NT2/D1 (cell line): ENCODE measurements around the gene KLRF1.

ENCODE experiments used
- DNase-seq: peaks from one replicate; pipeline ENCODE4 v3.0.0-alpha.2; 2011; ENCODE audit warnings: low read depth, low spot score
- H3K27me3 ChIP-seq: 2 replicates; pipeline ENCODE4 v1.6.0; 2011; ENCODE audit warnings: mild to moderate bottlenecking; ENCODE audit not compliant: insufficient read length, insufficient read depth
- H3K36me3 ChIP-seq: 2 replicates; pipeline ENCODE4 v1.6.1; 2011; ENCODE audit warnings: mild to moderate bottlenecking, low read length, mixed read lengths; ENCODE audit not compliant: insufficient read depth, insufficient read length
- H3K4me1 ChIP-seq: 2 replicates; pipeline ENCODE4 v1.5.1; 2011; ENCODE audit not compliant: insufficient read depth, insufficient read length
- H3K4me3 ChIP-seq: 2 replicates; pipeline ENCODE4 v1.5.1; 2011; ENCODE audit warnings: low read depth; ENCODE audit not compliant: insufficient read length
- H3K9ac ChIP-seq: 2 replicates; pipeline ENCODE4 v1.6.0; 2011; ENCODE audit warnings: low read depth; ENCODE audit not compliant: insufficient read length
- H3K9me3 ChIP-seq: 2 replicates; pipeline ENCODE4 v1.5.1; 2011; ENCODE audit warnings: mild to moderate bottlenecking, low read length; ENCODE audit not compliant: insufficient read depth
- SUZ12 ChIP-seq: IDR thresholded peaks from 2 replicates; pipeline ENCODE4 v1.6.1; 2011; ENCODE audit not compliant: insufficient read length, insufficient read depth; ENCODE audit errors: extremely low read depth
- YY1 ChIP-seq: IDR thresholded peaks from 2 replicates; pipeline ENCODE4 v1.6.1; 2011; ENCODE audit not compliant: insufficient read length, insufficient read depth
- ZNF274 ChIP-seq: IDR thresholded peaks from 2 replicates; pipeline ENCODE4 v1.6.1; 2011; ENCODE audit warnings: mild to moderate bottlenecking, low read depth, low read length

Gene KLRF1

GRCh38 chr12:9796346-9796745 is 30.9 kb upstream of the KLRF1 start:
- TF ChIP-seq YY1 = no peak
- no peak for TF ChIP-seq ZNF274
- TF ChIP-seq SUZ12 = no peak
- no peak overlapping the region for H3K4me3 ChIP-seq
- DNase-seq = no peak
- no peak overlapping the region for H3K9ac ChIP-seq
- no peaks in the 10 kb centered on the region for H3K9me3 ChIP-seq
- H3K4me1 ChIP-seq = no peaks in the 10 kb centered on the region
- no peaks in the 10 kb centered on the region for H3K36me3 ChIP-seq
- no peaks in the 10 kb centered on the region for H3K27me3 ChIP-seq

DNA sequence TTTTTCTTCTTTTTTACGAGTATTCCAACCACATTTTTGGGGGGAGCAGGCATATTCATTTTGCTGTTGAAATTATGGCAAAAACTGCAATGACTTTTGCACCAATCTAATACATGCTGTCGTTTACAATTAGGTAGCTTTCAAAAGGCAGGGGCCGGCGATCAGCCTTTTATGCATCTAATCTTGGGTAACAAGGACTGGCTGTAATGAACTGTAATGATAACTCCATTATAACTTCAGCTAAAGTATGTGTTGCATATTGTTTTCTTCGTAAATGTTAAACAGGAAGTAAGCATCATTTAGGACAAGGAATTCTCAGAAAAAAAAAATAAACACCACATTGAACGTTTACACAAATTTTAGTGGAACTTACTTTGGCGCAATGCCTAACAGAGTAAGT is 30.3 kb upstream of the KLRF1 start:
- H3K27me3 ChIP-seq = no peaks in the 10 kb centered on the region

GRCh38 chr12:9797722-9798619 is 29.3 kb upstream of the KLRF1 start:
- no peaks in the 10 kb centered on the region for H3K27me3 ChIP-seq
- H3K4me3 ChIP-seq = no peak overlapping the region
- H3K36me3 ChIP-seq = no peaks in the 10 kb centered on the region
- no peaks in the 10 kb centered on the region for H3K4me1 ChIP-seq
- H3K9ac ChIP-seq = no peak overlapping the region
- TF ChIP-seq ZNF274 (no peak), SUZ12 (no peak), YY1 (no peak)
- peak; percentile 97 for DNase-seq
- no peaks in the 10 kb centered on the region for H3K9me3 ChIP-seq

More for the DNA sequence above, 30.3 kb upstream of the KLRF1 start:
- TF ChIP-seq ZNF274 (no peak), YY1 (no peak), SUZ12 (no peak)
- Histone ChIP-seq H3K4me1 (no peaks in the 10 kb centered on the region), H3K4me3 (no peak overlapping the region), H3K9me3 (no peaks in the 10 kb centered on the region), H3K36me3 (no peaks in the 10 kb centered on the region), H3K9ac (no peak overlapping the region)
- DNase-seq = no peak

DNA sequence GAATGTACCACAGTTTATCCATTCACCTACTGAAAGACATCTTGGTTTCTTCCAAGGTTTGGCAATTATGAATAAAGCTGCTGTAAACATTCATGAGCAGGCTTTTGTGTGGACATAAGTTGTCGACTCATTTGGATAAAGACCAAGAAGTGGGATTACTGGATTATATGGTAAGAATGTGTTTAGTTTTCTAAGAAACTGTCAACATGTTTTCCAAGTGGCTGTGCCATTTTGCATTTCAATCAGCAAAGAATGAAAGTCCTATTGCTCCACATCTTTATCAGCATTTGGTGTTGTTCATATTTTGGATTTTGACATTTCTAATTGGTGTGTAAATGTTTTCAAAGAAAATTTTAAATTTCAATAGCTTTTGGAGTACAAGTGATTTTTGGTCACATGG is 27.3 kb upstream of the KLRF1 start:
- H3K27me3 ChIP-seq = no peaks in the 10 kb centered on the region
- TF ChIP-seq YY1 (no peak), ZNF274 (no peak), SUZ12 (no peak)
- no peak overlapping the region for H3K4me3 ChIP-seq
- no peak overlapping the region for H3K9ac ChIP-seq
- no peaks in the 10 kb centered on the region for H3K9me3 ChIP-seq
- no peaks in the 10 kb centered on the region for H3K4me1 ChIP-seq
- no peaks in the 10 kb centered on the region for H3K36me3 ChIP-seq
- no peak for DNase-seq

GRCh38 chr12:9805883-9806282 is 21.4 kb upstream of the KLRF1 start:
- H3K4me1 ChIP-seq = no peaks in the 10 kb centered on the region
- no peaks in the 10 kb centered on the region for H3K27me3 ChIP-seq
- DNase-seq = no peak
- TF ChIP-seq SUZ12 (no peak), YY1 (no peak), ZNF274 (no peak)
- H3K9me3 ChIP-seq = no peaks in the 10 kb centered on the region
- H3K9ac ChIP-seq = no peak overlapping the region
- H3K36me3 ChIP-seq = no peaks in the 10 kb centered on the region
- H3K4me3 ChIP-seq = no peak overlapping the region

- TF ChIP-seq YY1 (no peak), SUZ12 (no peak), ZNF274 (no peak)
- Histone ChIP-seq H3K9ac (no peak overlapping the region), H3K9me3 (no peaks in the 10 kb centered on the region), H3K4me1 (no peaks in the 10 kb centered on the region), H3K4me3 (no peak overlapping the region), H3K27me3 (no peaks in the 10 kb centered on the region), H3K36me3 (no peaks in the 10 kb centered on the region)
- no peak for DNase-seq
These were observed 20.6 kb upstream of the KLRF1 start for GRCh38 chr12:9806714-9807113.

GRCh38 chr12:9808504-9808903 is 18.8 kb upstream of the KLRF1 start:
- DNase-seq = no peak
- Histone ChIP-seq H3K4me3 (no peak overlapping the region), H3K4me1 (no peaks in the 10 kb centered on the region), H3K9me3 (no peaks in the 10 kb centered on the region), H3K9ac (no peak overlapping the region), H3K36me3 (no peaks in the 10 kb centered on the region), H3K27me3 (no peaks in the 10 kb centered on the region)
- no peak for TF ChIP-seq SUZ12
- no peak for TF ChIP-seq ZNF274

DNA sequence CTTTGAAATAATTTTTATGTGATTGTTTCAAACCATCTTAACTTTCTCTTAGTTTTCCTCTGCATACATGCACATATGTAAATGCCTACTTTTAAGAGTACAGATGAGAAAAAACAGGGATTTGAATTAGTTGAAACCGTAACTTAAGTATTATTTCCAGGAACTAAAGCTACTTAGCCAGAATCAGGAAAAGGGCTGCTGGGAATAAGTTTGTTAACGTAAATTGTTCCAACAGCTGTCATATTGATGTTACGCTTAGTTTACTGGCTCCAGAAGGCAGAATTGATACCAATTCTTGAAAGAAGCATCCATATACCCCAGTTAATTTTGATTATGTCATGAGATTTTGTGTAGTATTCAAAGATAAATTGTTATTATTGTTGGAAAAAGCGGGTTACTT is 17.9 kb upstream of the KLRF1 start:
- no peak overlapping the region for H3K4me3 ChIP-seq
- TF ChIP-seq ZNF274 (no peak), YY1 (no peak), SUZ12 (no peak)
- DNase-seq = no peak
- H3K27me3 ChIP-seq = no peaks in the 10 kb centered on the region
- H3K36me3 ChIP-seq = no peaks in the 10 kb centered on the region
- no peaks in the 10 kb centered on the region for H3K9me3 ChIP-seq
- H3K4me1 ChIP-seq = peaks cover 2% of the 10 kb centered on the region
- no peak overlapping the region for H3K9ac ChIP-seq
